ENCODE measurements around the gene TMEM163.
"Not testable (repeated sequence)": the region's sequence is repeated elsewhere in the genome, so short reads cannot be mapped to it uniquely, and the experiment has no call there.

The TMEM163 gene

GRCh38 chr2:134573085-134573370 is 145.8 kb downstream of the TMEM163 start:
- DNase-seq, result no peak

- no peak for DNase-seq
These were observed 146.3 kb downstream of the TMEM163 start for GRCh38 chr2:134572314-134573084.

GRCh38 chr2:134570676-134571075 is 148.1 kb downstream of the TMEM163 start:
- no peak for DNase-seq

GRCh38 chr2:134568413-134568812 is 150.4 kb downstream of the TMEM163 start:
- DNase-seq, result no peak

GRCh38 chr2:134567666-134568065 is 151.1 kb downstream of the TMEM163 start:
- no peak for DNase-seq

GRCh38 chr2:134564955-134565354 is 153.8 kb downstream of the TMEM163 start:
- DNase-seq, result not testable (repeated sequence)

GRCh38 chr2:134564549-134564948 is 154.3 kb downstream of the TMEM163 start:
- DNase-seq, result no peak

GRCh38 chr2:134558208-134558830 is 160.5 kb downstream of the TMEM163 start:
- no peak for DNase-seq

- DNase-seq, result no peak
These were observed 163.4 kb downstream of the TMEM163 start for GRCh38 chr2:134555411-134555810.

GRCh38 chr2:134553657-134554056 is 165.1 kb downstream of the TMEM163 start:
- DNase-seq, result no peak

- DNase-seq, result no peak
These were observed 168.1 kb downstream of the TMEM163 start for GRCh38 chr2:134550566-134551164.

GRCh38 chr2:134549104-134549503 is 169.7 kb downstream of the TMEM163 start:
- DNase-seq, result no peak

- DNase-seq, result no peak
These were observed 177.8 kb downstream of the TMEM163 start for GRCh38 chr2:134540990-134541389.

GRCh38 chr2:134539981-134540380 is 178.8 kb downstream of the TMEM163 start:
- DNase-seq, result no peak

- no peak for DNase-seq
These were observed 181.1 kb downstream of the TMEM163 start for GRCh38 chr2:134537702-134538101.

GRCh38 chr2:134537121-134537520 is 181.7 kb downstream of the TMEM163 start:
- DNase-seq, result no peak

- no peak for DNase-seq
These were observed 182.5 kb downstream of the TMEM163 start for GRCh38 chr2:134536296-134536695.

- DNase-seq, result peak; percentile 26
These were observed 186.3 kb downstream of the TMEM163 start for GRCh38 chr2:134532537-134532936.

- peak; percentile 51 for DNase-seq
These were observed 191.4 kb downstream of the TMEM163 start for GRCh38 chr2:134527381-134527780.

- DNase-seq, result peak; percentile 80
These were observed 196.0 kb downstream of the TMEM163 start for GRCh38 chr2:134522496-134523455.

GRCh38 chr2:134518101-134518500 is 200.7 kb downstream of the TMEM163 start:
- DNase-seq, result no peak

GRCh38 chr2:134515137-134515536 is 203.7 kb downstream of the TMEM163 start:
- no peak for DNase-seq

- no peak for DNase-seq
These were observed 205.4 kb downstream of the TMEM163 start for GRCh38 chr2:134513465-134513804.

Data from eye (tissue), 1 donor.